Fibroblast of lung (primary cell): Measurements from ENCODE around the gene TSHZ3.

Experiments used
- EZH2 ChIP-seq: IDR thresholded peaks from 2 replicates; pipeline ENCODE4 v1.5.1; 2012; ENCODE audit warnings: low read length, control low read depth, mild to moderate bottlenecking; ENCODE audit errors: missing control alignments
- TF ChIP-seq, protein P1 (sequence below), 2 donors: IDR thresholded peaks in 1 of 2; conservative IDR thresholded peaks in 1 of 2; 1 replicate in 1 of 2; 2 replicates in 1 of 2; pipeline ENCODE4 v1.5.1; 2011 to 2012; ENCODE audit warnings: low read length in 2 of 2, control low read depth in 1 of 2, inconsistent platforms in 1 of 2, low read depth in 1 of 2, mild to moderate bottlenecking in 1 of 2

DNA sequence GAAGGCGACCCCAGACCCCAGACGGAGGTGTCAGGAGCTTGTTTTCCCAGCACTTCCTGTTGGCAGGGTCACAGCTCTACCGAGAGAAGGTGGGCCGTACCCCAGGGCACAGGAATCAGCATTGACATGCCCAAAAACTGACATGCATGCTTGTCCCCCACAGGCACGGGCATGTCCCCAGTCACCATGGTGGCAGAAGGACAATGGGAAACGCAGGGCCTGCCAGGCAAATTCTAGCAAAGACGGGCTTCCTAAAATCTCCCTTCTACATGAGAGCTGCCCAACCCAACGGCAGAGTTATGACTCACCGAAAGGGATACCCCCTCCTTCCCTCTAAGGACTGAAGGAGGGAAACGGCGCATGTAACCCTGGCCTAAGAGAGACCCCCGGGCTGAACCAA is 18.5 kb downstream of the TSHZ3 start:
- TF ChIP-seq, protein P1, sequence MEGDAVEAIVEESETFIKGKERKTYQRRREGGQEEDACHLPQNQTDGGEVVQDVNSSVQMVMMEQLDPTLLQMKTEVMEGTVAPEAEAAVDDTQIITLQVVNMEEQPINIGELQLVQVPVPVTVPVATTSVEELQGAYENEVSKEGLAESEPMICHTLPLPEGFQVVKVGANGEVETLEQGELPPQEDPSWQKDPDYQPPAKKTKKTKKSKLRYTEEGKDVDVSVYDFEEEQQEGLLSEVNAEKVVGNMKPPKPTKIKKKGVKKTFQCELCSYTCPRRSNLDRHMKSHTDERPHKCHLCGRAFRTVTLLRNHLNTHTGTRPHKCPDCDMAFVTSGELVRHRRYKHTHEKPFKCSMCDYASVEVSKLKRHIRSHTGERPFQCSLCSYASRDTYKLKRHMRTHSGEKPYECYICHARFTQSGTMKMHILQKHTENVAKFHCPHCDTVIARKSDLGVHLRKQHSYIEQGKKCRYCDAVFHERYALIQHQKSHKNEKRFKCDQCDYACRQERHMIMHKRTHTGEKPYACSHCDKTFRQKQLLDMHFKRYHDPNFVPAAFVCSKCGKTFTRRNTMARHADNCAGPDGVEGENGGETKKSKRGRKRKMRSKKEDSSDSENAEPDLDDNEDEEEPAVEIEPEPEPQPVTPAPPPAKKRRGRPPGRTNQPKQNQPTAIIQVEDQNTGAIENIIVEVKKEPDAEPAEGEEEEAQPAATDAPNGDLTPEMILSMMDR (conservative IDR thresholded peaks at IDR 0.05 in 1 of 2, IDR thresholded peaks at IDR 0.05 in 1 of 2; ENCODE audit: low read depth in 1 of 2, low read length in 2 of 2): no peak
- no peak for TF ChIP-seq EZH2
